C4-2B (cell line): ENCODE results near the gene SIL1.

Source experiments
- CTCF ChIP-seq: fragments of 450-650 bp; conservative IDR thresholded peaks from 2 replicates; pipeline ENCODE4 v1.5.1; 2017; ENCODE audit warnings: mild to moderate bottlenecking
- ZFX ChIP-seq: fragments of 450-650 bp; IDR thresholded peaks from 2 replicates; pipeline ENCODE4 v1.6.1; 2017

- TF ChIP-seq CTCF = no peak
- TF ChIP-seq ZFX = no peak
Observed at GRCh38 chr5:138901716-138902115, 296.5 kb downstream of the SIL1 start.
